ENCODE results near the gene NCK2. TPM values are rescaled to one million over a fixed set of nuclear protein-coding genes. Genes with fewer than 3 reads are reported as not detected.

NCK2 gene
- total and polyA plus RNA-seq, 2 donors from 2014 or later: 22.8 to 52.9 TPM

GRCh38 chr2:105738658-105739241, 6.0 kb upstream of the NCK2 start:
- Histone ChIP-seq H3K36me3 (ENCODE audit: control insufficient read depth in 2 of 3, insufficient read depth in 3 of 3, low read length in 3 of 3) (no peaks in the 10 kb centered on the region), H3K4me1 (ENCODE audit: control insufficient read depth in 2 of 3, insufficient read depth in 2 of 3, low read depth in 1 of 3, low read length in 3 of 3) (peaks cover 3 to 4% (median 3%) of the 10 kb centered on the region in 3 donors), H3K4me3 (ENCODE audit: low read length in 3 of 3) (no peak overlapping the region), H3K27me3 (ENCODE audit: control insufficient read depth, insufficient read depth, low read length) (no peaks in the 10 kb centered on the region), H3K27ac (ENCODE audit: low read depth in 2 of 2, low read length in 2 of 2) (no peak overlapping the region), H3K9ac (ENCODE audit: low read length in 3 of 3) (no peak overlapping the region), H3K9me3 (ENCODE audit: control insufficient read depth in 2 of 3, insufficient read depth in 1 of 3, low read length in 3 of 3) (no peaks in the 10 kb centered on the region)
- TF ChIP-seq CTCF (IDR thresholded peaks at IDR 0.05; ENCODE audit: borderline replicate concordance, extremely low read depth, insufficient read depth): no peak
- intact Hi-C loops (cut with DNase I): no loop called here
- DNase-seq (no peak), FAIRE-seq (no peak)

- peaks cover 3 to 6% (median 4%) of the 10 kb centered on the region in 3 donors for H3K4me1 ChIP-seq (ENCODE audit: control insufficient read depth in 2 of 3, insufficient read depth in 2 of 3, low read depth in 1 of 3, low read length in 3 of 3)
- TF ChIP-seq CTCF (IDR thresholded peaks at IDR 0.05; ENCODE audit: borderline replicate concordance, extremely low read depth, insufficient read depth): no peak
- DNase-seq (no peak), FAIRE-seq (no peak)
- H3K36me3 ChIP-seq (ENCODE audit: control insufficient read depth in 2 of 3, insufficient read depth in 3 of 3, low read length in 3 of 3): no peaks in the 10 kb centered on the region
- H3K27ac ChIP-seq (ENCODE audit: low read depth in 2 of 2, low read length in 2 of 2): no peak overlapping the region
- no peak overlapping the region for H3K4me3 ChIP-seq (ENCODE audit: low read length in 3 of 3)
- H3K9me3 ChIP-seq (ENCODE audit: control insufficient read depth in 2 of 3, insufficient read depth in 1 of 3, low read length in 3 of 3): no peaks in the 10 kb centered on the region
- H3K27me3 ChIP-seq (ENCODE audit: control insufficient read depth, insufficient read depth, low read length): no peaks in the 10 kb centered on the region
- H3K9ac ChIP-seq (ENCODE audit: low read length in 3 of 3): no peak overlapping the region
- intact Hi-C loops (cut with DNase I): no loop called here
Measured at GRCh38 chr2:105739426-105739825, 5.3 kb upstream of the NCK2 start.

- Histone ChIP-seq H3K4me1 (ENCODE audit: control insufficient read depth in 2 of 3, insufficient read depth in 2 of 3, low read depth in 1 of 3, low read length in 3 of 3) (peaks cover 3 to 6% (median 4%) of the 10 kb centered on the region in 3 donors), H3K9me3 (ENCODE audit: control insufficient read depth in 2 of 3, insufficient read depth in 1 of 3, low read length in 3 of 3) (no peaks in the 10 kb centered on the region), H3K4me3 (ENCODE audit: low read length in 3 of 3) (no peak overlapping the region), H3K9ac (ENCODE audit: low read length in 3 of 3) (no peak overlapping the region), H3K27me3 (ENCODE audit: control insufficient read depth, insufficient read depth, low read length) (no peaks in the 10 kb centered on the region), H3K36me3 (ENCODE audit: control insufficient read depth in 2 of 3, insufficient read depth in 3 of 3, low read length in 3 of 3) (no peaks in the 10 kb centered on the region), H3K27ac (ENCODE audit: low read depth in 2 of 2, low read length in 2 of 2) (no peak overlapping the region)
- DNase-seq (peak in 1 of 5 donors; percentile 35), FAIRE-seq (no peak)
- intact Hi-C loops (cut with DNase I): no loop called here
- no peak for TF ChIP-seq CTCF (IDR thresholded peaks at IDR 0.05; ENCODE audit: borderline replicate concordance, extremely low read depth, insufficient read depth)
Measured at GRCh38 chr2:105739944-105740530, 4.7 kb upstream of the NCK2 start.

All from kidney (tissue), 14 donors.